Mucosa of descending colon (tissue), 3 donors: ENCODE measurements around the gene ARHGAP22. TPM values are rescaled to one million over a fixed set of nuclear protein-coding genes. Genes with fewer than 3 reads are reported as not detected.

ENCODE experiments used
- ATAC-seq: fragments of 200-7000 bp; cut with Tn5 transposase; one replicate; pipeline ENCODE4 v1.9.1; 2020; ENCODE audit warnings: mild to moderate bottlenecking, moderate library complexity
- DNase-seq, 3 donors: peaks; one replicate each; pipeline ENCODE4 v3.0.0-alpha.2; 2020
- H3K36me3 ChIP-seq: fragments of 200-600 bp; one replicate; pipeline ENCODE4 v1.8.0; 2021; ENCODE audit warnings: low read depth, mild to moderate bottlenecking
- H3K4me1 ChIP-seq: fragments of 200-600 bp; one replicate; pipeline ENCODE4 v1.8.0; 2021; ENCODE audit warnings: low read depth, mild to moderate bottlenecking
- H3K4me3 ChIP-seq: fragments of 200-600 bp; one replicate; pipeline ENCODE4 v1.8.0; 2021; ENCODE audit warnings: mild to moderate bottlenecking
- H3K9me3 ChIP-seq: fragments of 200-600 bp; one replicate; pipeline ENCODE4 v1.8.0; 2021; ENCODE audit warnings: mild to moderate bottlenecking
- intact Hi-C, 2 donors: fragments of 100-400 bp; cut with DNase I in 1 of 2; cut with micrococcal nuclease in 1 of 2; formaldehyde crosslinking; loops; one replicate each; pipeline versions ENCODE4 v1.11.0 to v1.11.1; 2022; cut with DNase I, micrococcal nuclease
- total RNA-seq, 3 donors: library from RNA; stranded (reverse); fragmentation: NEBNext Ultra II Directional in 2 of 3; extraction: Animal tissue kit (Norgen Biotek cat#: 25700) in 2 of 3; gene quantifications; one replicate each; pipeline versions ENCODE4 v1.2.1 to v1.2.4, GENCODE V29; 2021 to 2023
- TF ChIP-seq, protein P1 (sequence below): fragments of 200-600 bp; IDR thresholded peaks from one replicate; pipeline ENCODE4 v1.8.0; 2022; ENCODE audit warnings: antibody characterized with exemption, mild to moderate bottlenecking
- donor health status: DM: no; HTN: no; CAD: no; lungs with moderate emphysema.
- donor health status: DM: no; HTN: no; CAD: no.
- donor health status: DM: no; HTN: yes; CAD: no.

ARHGAP22 gene
- total RNA-seq, 3 donors from 2014 or later: 0.93 to 5.9 (median 1.3) TPM

DNA sequence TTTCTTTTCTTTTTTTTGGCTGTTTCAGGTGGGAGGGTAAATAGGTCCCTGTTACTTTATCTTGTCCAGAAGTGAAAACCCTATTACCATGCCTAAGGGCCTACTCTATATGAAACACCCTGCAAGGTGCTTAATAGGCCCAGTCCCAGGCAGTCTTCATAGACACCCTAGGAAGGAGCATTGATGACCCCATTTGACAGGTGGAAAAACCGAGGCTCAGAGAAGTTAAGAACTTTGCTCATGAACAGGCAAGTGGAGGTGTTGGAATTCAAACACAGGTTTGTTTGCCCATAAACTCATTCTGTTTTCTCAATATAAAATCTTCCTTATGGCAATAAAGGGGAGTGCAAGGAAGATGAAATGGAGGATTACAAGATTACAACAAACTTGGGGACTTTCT, 115.8 kb downstream of the ARHGAP22 start:
- no peaks in the 10 kb centered on the region for H3K9me3 ChIP-seq
- ATAC-seq: no peak
- intact Hi-C loops: no loop called here
- no peak overlapping the region for H3K4me3 ChIP-seq
- TF ChIP-seq, protein P1, sequence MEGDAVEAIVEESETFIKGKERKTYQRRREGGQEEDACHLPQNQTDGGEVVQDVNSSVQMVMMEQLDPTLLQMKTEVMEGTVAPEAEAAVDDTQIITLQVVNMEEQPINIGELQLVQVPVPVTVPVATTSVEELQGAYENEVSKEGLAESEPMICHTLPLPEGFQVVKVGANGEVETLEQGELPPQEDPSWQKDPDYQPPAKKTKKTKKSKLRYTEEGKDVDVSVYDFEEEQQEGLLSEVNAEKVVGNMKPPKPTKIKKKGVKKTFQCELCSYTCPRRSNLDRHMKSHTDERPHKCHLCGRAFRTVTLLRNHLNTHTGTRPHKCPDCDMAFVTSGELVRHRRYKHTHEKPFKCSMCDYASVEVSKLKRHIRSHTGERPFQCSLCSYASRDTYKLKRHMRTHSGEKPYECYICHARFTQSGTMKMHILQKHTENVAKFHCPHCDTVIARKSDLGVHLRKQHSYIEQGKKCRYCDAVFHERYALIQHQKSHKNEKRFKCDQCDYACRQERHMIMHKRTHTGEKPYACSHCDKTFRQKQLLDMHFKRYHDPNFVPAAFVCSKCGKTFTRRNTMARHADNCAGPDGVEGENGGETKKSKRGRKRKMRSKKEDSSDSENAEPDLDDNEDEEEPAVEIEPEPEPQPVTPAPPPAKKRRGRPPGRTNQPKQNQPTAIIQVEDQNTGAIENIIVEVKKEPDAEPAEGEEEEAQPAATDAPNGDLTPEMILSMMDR: no peak
- no peaks in the 10 kb centered on the region for H3K36me3 ChIP-seq
- no peak for DNase-seq
- no peaks in the 10 kb centered on the region for H3K4me1 ChIP-seq

GRCh38 chr10:48487244-48487643, 117.6 kb downstream of the ARHGAP22 start:
- no peaks in the 10 kb centered on the region for H3K4me1 ChIP-seq
- ATAC-seq (no peak), DNase-seq (no peak)
- H3K36me3 ChIP-seq: no peaks in the 10 kb centered on the region
- H3K4me3 ChIP-seq: no peak overlapping the region
- no peaks in the 10 kb centered on the region for H3K9me3 ChIP-seq
- TF ChIP-seq, protein P1: no peak
- intact Hi-C loops: no loop called here

GRCh38 chr10:48485711-48486110, 119.2 kb downstream of the ARHGAP22 start:
- Histone ChIP-seq H3K9me3 (no peaks in the 10 kb centered on the region), H3K4me3 (no peak overlapping the region), H3K4me1 (no peaks in the 10 kb centered on the region), H3K36me3 (no peaks in the 10 kb centered on the region)
- intact Hi-C loops: no loop called here
- ATAC-seq: no peak
- DNase-seq: no peak
- TF ChIP-seq, protein P1: no peak

GRCh38 chr10:48484911-48485310, 120.0 kb downstream of the ARHGAP22 start:
- intact Hi-C loops: no loop called here
- TF ChIP-seq, protein P1: no peak
- ATAC-seq (no peak), DNase-seq (no peak)
- Histone ChIP-seq H3K9me3 (no peaks in the 10 kb centered on the region), H3K4me1 (no peaks in the 10 kb centered on the region), H3K36me3 (no peaks in the 10 kb centered on the region), H3K4me3 (no peak overlapping the region)

- Histone ChIP-seq H3K4me3 (no peak overlapping the region), H3K4me1 (no peaks in the 10 kb centered on the region), H3K9me3 (no peaks in the 10 kb centered on the region), H3K36me3 (no peaks in the 10 kb centered on the region)
- no peak for DNase-seq
- TF ChIP-seq, protein P1: no peak
- intact Hi-C loops: no loop called here
- no peak for ATAC-seq
Measured at GRCh38 chr10:48482207-48482606, 122.7 kb downstream of the ARHGAP22 start.

GRCh38 chr10:48481385-48481784, 123.5 kb downstream of the ARHGAP22 start:
- no peaks in the 10 kb centered on the region for H3K9me3 ChIP-seq
- ATAC-seq: no peak
- intact Hi-C loops: no loop called here
- no peaks in the 10 kb centered on the region for H3K36me3 ChIP-seq
- no peak for DNase-seq
- H3K4me1 ChIP-seq: no peaks in the 10 kb centered on the region
- no peak overlapping the region for H3K4me3 ChIP-seq
- TF ChIP-seq, protein P1: no peak
